IMR-90 (cell line): ENCODE measurements around the gene RASSF7. TPM values are rescaled to one million over a fixed set of nuclear protein-coding genes. Genes with fewer than 3 reads are reported as not detected.

ENCODE experiments used
- ATAC-seq: fragments of 200-7000 bp; cut with Tn5 transposase; 2 replicates; pipeline ENCODE4 v1.9.1; 2020; ENCODE audit warnings: low read depth, mild to moderate bottlenecking, moderate library complexity
- BruUV-seq: library from RNA; stranded (reverse); fragments of 400-500 nt; replicated peaks from 2 replicates; lab custom pipeline; 2021; lab: Mats Ljungman, UMichigan
- CTCF ChIA-PET: fragments of 300-600 bp; formaldehyde crosslinking; extraction: SDS; loops from one replicate; lab custom pipeline; 2021; ENCODE audit warnings: antibody characterized with exemption; lab: Yijun Ruan, JAX
- POLR2A ChIA-PET: fragments of 300-600 bp; sonication (Branson Sonifier 250); formaldehyde crosslinking; loops from one replicate; lab custom pipeline; 2022; ENCODE audit warnings: antibody characterized with exemption; ENCODE audit not compliant: unreplicated experiment; lab: Charles Lee
- DNase-seq: peaks from one replicate; pipeline ENCODE4 v3.0.0; 2013
- H2AFZ ChIP-seq: replicated peaks from 2 replicates; pipeline ENCODE3; 2013; ENCODE audit warnings: low read length, mild to moderate bottlenecking; ENCODE audit not compliant: poor library complexity
- H2AK5ac ChIP-seq: 2 replicates; pipeline ENCODE4 v1.6.1; 2013; ENCODE audit warnings: low read depth, low read length, inconsistent platforms
- H2AK9ac ChIP-seq: replicated peaks from 2 replicates; pipeline ENCODE3; 2013; ENCODE audit warnings: mild to moderate bottlenecking, low read depth, low read length, moderate library complexity; ENCODE audit not compliant: poor library complexity
- H2BK120ac ChIP-seq: 2 replicates; pipeline ENCODE4 v1.6.1; 2013; ENCODE audit warnings: low read depth, low read length, inconsistent platforms
- H2BK15ac ChIP-seq: 3 replicates; pipeline ENCODE4 v1.6.1; 2013; ENCODE audit warnings: low read depth, low read length, inconsistent platforms
- H2BK20ac ChIP-seq: 2 replicates; pipeline ENCODE4 v1.6.1; 2013; ENCODE audit warnings: low read depth, mild to moderate bottlenecking, inconsistent platforms, low read length, moderate library complexity
- H2BK5ac ChIP-seq: 2 replicates; pipeline ENCODE4 v1.6.1; 2013; ENCODE audit warnings: mild to moderate bottlenecking, low read depth, low read length, inconsistent platforms; ENCODE audit not compliant: poor library complexity, severe bottlenecking
- H3K14ac ChIP-seq: replicated peaks from 2 replicates; pipeline ENCODE4 v1.6.1; 2013; ENCODE audit warnings: low read depth, low read length, inconsistent platforms
- H3K18ac ChIP-seq: 2 replicates; pipeline ENCODE4 v1.6.1; 2013; ENCODE audit warnings: low read depth, low read length, control low read depth
- H3K23ac ChIP-seq: 2 replicates; pipeline ENCODE4 v1.6.1; 2013; ENCODE audit warnings: low read depth, low read length, inconsistent platforms
- H3K27ac ChIP-seq: 2 replicates; pipeline ENCODE4 v1.5.1; 2013; ENCODE audit warnings: mild to moderate bottlenecking, control low read depth, low read length; ENCODE audit not compliant: insufficient read depth
- H3K27me3 ChIP-seq: 2 replicates; pipeline ENCODE4 v1.6.1; 2013; ENCODE audit warnings: low read length; ENCODE audit not compliant: control insufficient read depth, insufficient read depth
- H3K36me3 ChIP-seq: 2 replicates; pipeline ENCODE4 v1.6.1; 2013; ENCODE audit warnings: low read length, mixed read lengths; ENCODE audit not compliant: control insufficient read depth, insufficient read depth
- H3K4ac ChIP-seq: 2 replicates; pipeline ENCODE4 v1.6.1; 2013; ENCODE audit warnings: low read depth, low read length, inconsistent platforms
- H3K4me1 ChIP-seq: 2 replicates; pipeline ENCODE4 v1.6.1; 2013; ENCODE audit warnings: low read length, mixed read lengths; ENCODE audit not compliant: control insufficient read depth, insufficient read depth
- H3K4me2 ChIP-seq: 2 replicates; pipeline ENCODE4 v1.6.1; 2013; ENCODE audit warnings: low read depth, mild to moderate bottlenecking, control low read depth, low read length, moderate library complexity
- H3K4me3 ChIP-seq: 2 replicates; pipeline ENCODE4 v1.5.1; 2013; ENCODE audit warnings: low read depth, mild to moderate bottlenecking, control low read depth, low read length, moderate library complexity; ENCODE audit not compliant: insufficient read depth
- H3K56ac ChIP-seq: 2 replicates; pipeline ENCODE4 v1.6.1; 2013; ENCODE audit warnings: low read length, inconsistent platforms; ENCODE audit not compliant: insufficient read depth; ENCODE audit errors: extremely low read depth
- H3K79me1 ChIP-seq, 2 experiments: 2 replicates each; pipeline ENCODE4 v1.6.1; 2013; ENCODE audit warnings: low read length in 2 of 2, inconsistent platforms in 1 of 2, low read depth in 1 of 2
- H3K9ac ChIP-seq: 2 replicates; pipeline ENCODE4 v1.6.1; 2013; ENCODE audit warnings: low read depth, low read length, control low read depth
- H3K9me1 ChIP-seq: 2 replicates; pipeline ENCODE4 v1.6.1; 2013; ENCODE audit warnings: low read length, inconsistent platforms; ENCODE audit not compliant: insufficient read depth
- H3K9me3 ChIP-seq: 2 replicates; pipeline ENCODE4 v1.6.1; 2013; ENCODE audit warnings: low read length; ENCODE audit not compliant: control insufficient read depth, insufficient read depth
- H4K20me1 ChIP-seq: 2 replicates; pipeline ENCODE4 v1.6.1; 2013; ENCODE audit warnings: low read length, inconsistent platforms; ENCODE audit not compliant: insufficient read depth
- H4K5ac ChIP-seq: 2 replicates; pipeline ENCODE4 v1.6.1; 2013; ENCODE audit warnings: mild to moderate bottlenecking, low read depth, low read length, control low read depth
- H4K8ac ChIP-seq, 2 experiments: 2 replicates each; pipeline ENCODE4 v1.6.1; 2013; ENCODE audit warnings: low read depth in 2 of 2, low read length in 2 of 2, control low read depth in 1 of 2, inconsistent platforms in 1 of 2
- H4K91ac ChIP-seq: 2 replicates; pipeline ENCODE4 v1.6.1; 2013; ENCODE audit warnings: low read depth, low read length, inconsistent platforms; ENCODE audit not compliant: insufficient read depth
- CTCF ChIP-seq: conservative IDR thresholded peaks from 2 replicates; pipeline ENCODE4 v1.5.1; 2012; ENCODE audit warnings: mild to moderate bottlenecking, low read depth, low read length, improper control_type of control experiment
- MAFK ChIP-seq: IDR thresholded peaks from 2 replicates; pipeline ENCODE4 v1.6.1; 2012; ENCODE audit warnings: low read depth, low read length, improper control_type of control experiment
- NFE2L2 ChIP-seq: fragments of 150-350 bp; IDR thresholded peaks from 2 replicates; pipeline ENCODE4 v1.6.1; 2016; ENCODE audit warnings: low read depth, mild to moderate bottlenecking, low read length
- SMC3 ChIP-seq: fragments of 150-350 bp; IDR thresholded peaks from 2 replicates; pipeline ENCODE4 v1.6.1; 2016; ENCODE audit warnings: low read depth, mild to moderate bottlenecking, antibody characterized with exemption, low read length, moderate library complexity
- USF2 ChIP-seq: fragments of 150-350 bp; IDR thresholded peaks from 2 replicates; pipeline ENCODE4 v1.6.1; 2017; ENCODE audit warnings: mild to moderate bottlenecking, antibody characterized with exemption, low read length, low read depth
- WGBS, 2 experiments: methylation state at CpG; one replicate each; pipeline versions ENCODE4 v1.1.5 to v1.1.7; 2013; ENCODE audit warnings: missing lambda C conversion rate in 2 of 2; ENCODE audit not compliant: insufficient read length in 1 of 2; ENCODE audit errors: extremely low coverage in 2 of 2; 5-methylcytosine and 5-hydroxymethylcytosine counted together
- dilution Hi-C: fragments of 300-500 bp; cut with HindIII; formaldehyde crosslinking; loops from one replicate; pipeline ENCODE4 v1.14.3; 2018; ENCODE audit warnings: low sequenced_read_pairs; ENCODE audit not compliant: unreplicated experiment
- in situ Hi-C: fragments of 300-500 bp; cut with MboI; formaldehyde crosslinking; loops from 3 replicates; pipeline ENCODE4 v1.14.3; 2019; ENCODE audit warnings: low sequenced_read_pairs, inconsistent platforms, mixed read lengths
- intact Hi-C: fragments of 100-400 bp; cut with micrococcal nuclease; formaldehyde crosslinking; loops from 2 replicates; pipeline ENCODE4 v1.10.0; 2022
- polyA plus RNA-seq, 3 experiments: library from polyadenylated mRNA; depleted of rRNA; stranded (reverse); fragments of >200 nt; gene quantifications; 2 replicates each; pipeline ENCODE4 v1.2.3, GENCODE V29; 2012; ENCODE audit warnings: low replicate concordance in 1 of 3
- total RNA-seq: library from RNA; depleted of rRNA; stranded (reverse); fragments of >200 nt; gene quantifications from 2 replicates; pipeline ENCODE4 v1.2.3, GENCODE V29; 2012

The RASSF7 gene
- total and polyA plus RNA-seq, 2 of the 4 experiments (the other 2 are of a cell fraction): 6.8 to 18.5 TPM

GRCh38 chr11:612201-612960 is 51.6 kb downstream of the RASSF7 start:
- H3K27ac ChIP-seq: no peak overlapping the region
- no peak overlapping the region for H2AK5ac ChIP-seq
- CTCF ChIA-PET: no interaction called here
- no peak overlapping the region for H3K4me2 ChIP-seq
- no peak overlapping the region for H3K4me3 ChIP-seq
- no peak overlapping the region for H2AK9ac ChIP-seq
- WGBS, 2 experiments: 79% methylated on average over 8 of the region's 27 CpGs; no CpG with 5 or more reads in 1 of the 2 experiments
- ATAC-seq: no peak
- no peak overlapping the region for H3K18ac ChIP-seq
- H3K9ac ChIP-seq: no peak overlapping the region
- no peak overlapping the region for H4K8ac ChIP-seq
- no peak overlapping the region for H3K14ac ChIP-seq
- H3K9me3 ChIP-seq: no peaks in the 10 kb centered on the region
- dilution Hi-C loops: no loop called here
- POLR2A ChIA-PET: no interaction called here
- H3K4me1 ChIP-seq: peaks cover 4% of the 10 kb centered on the region; the same call in 1 of the 2 replicates
- no peak overlapping the region for H3K23ac ChIP-seq
- H4K5ac ChIP-seq: no peak overlapping the region
- peaks cover 39% of the 10 kb centered on the region for H4K20me1 ChIP-seq
- in situ Hi-C loops: no loop called here
- H2BK5ac ChIP-seq: no peak overlapping the region
- no peak overlapping the region for H2BK15ac ChIP-seq
- intact Hi-C loops: no loop called here
- no peak overlapping the region for H3K56ac ChIP-seq
- H2AFZ ChIP-seq: no peak overlapping the region
- no peak overlapping the region for H3K4ac ChIP-seq
- H2BK120ac ChIP-seq: no peak overlapping the region
- no peaks in the 10 kb centered on the region for H3K9me1 ChIP-seq
- no peaks in the 10 kb centered on the region for H3K27me3 ChIP-seq
- peak; percentile 22 for DNase-seq
- H4K91ac ChIP-seq: no peak overlapping the region
- TF ChIP-seq SMC3 (no peak), NFE2L2 (no peak), USF2 (no peak), CTCF (peak; percentile 17; the same call in 1 of the 2 replicates), MAFK (no peak)
- BruUV-seq: no TSS peak
- H2BK20ac ChIP-seq: no peak overlapping the region
- H3K79me1 ChIP-seq: peaks cover 0 to 29% of the 10 kb centered on the region in 2 experiments; a peak in 3 of 4 replicates
- peaks cover 59% of the 10 kb centered on the region for H3K36me3 ChIP-seq
